ENCODE data around the gene SPARCL1.

GRCh38 chr4:87547016-87547708, 18.0 kb upstream of the SPARCL1 start:
- TF ChIP-seq, protein P1, sequence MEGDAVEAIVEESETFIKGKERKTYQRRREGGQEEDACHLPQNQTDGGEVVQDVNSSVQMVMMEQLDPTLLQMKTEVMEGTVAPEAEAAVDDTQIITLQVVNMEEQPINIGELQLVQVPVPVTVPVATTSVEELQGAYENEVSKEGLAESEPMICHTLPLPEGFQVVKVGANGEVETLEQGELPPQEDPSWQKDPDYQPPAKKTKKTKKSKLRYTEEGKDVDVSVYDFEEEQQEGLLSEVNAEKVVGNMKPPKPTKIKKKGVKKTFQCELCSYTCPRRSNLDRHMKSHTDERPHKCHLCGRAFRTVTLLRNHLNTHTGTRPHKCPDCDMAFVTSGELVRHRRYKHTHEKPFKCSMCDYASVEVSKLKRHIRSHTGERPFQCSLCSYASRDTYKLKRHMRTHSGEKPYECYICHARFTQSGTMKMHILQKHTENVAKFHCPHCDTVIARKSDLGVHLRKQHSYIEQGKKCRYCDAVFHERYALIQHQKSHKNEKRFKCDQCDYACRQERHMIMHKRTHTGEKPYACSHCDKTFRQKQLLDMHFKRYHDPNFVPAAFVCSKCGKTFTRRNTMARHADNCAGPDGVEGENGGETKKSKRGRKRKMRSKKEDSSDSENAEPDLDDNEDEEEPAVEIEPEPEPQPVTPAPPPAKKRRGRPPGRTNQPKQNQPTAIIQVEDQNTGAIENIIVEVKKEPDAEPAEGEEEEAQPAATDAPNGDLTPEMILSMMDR (IDR thresholded peaks at IDR 0.05; ENCODE audit: poor library complexity), result no peak
- TF ChIP-seq EZH2phosphoT487 (IDR thresholded peaks at IDR 0.05; ENCODE audit: low read depth, severe bottlenecking, unreplicated experiment), result no peak

Data from hepatocyte (in vitro differentiated cells).